HEK293 (cell line): ENCODE results near the gene SERPINA3.

Source experiments
- CTCF ChIP-seq: fragments of 450-650 bp; formaldehyde crosslinking; IDR thresholded peaks from 2 replicates; pipeline ENCODE4 v1.5.1; 2016; ENCODE audit warnings: missing biosample characterization, missing genetic modification characterization
- FEZF1 ChIP-seq: fragments of 450-650 bp; formaldehyde crosslinking; IDR thresholded peaks from 2 replicates; pipeline ENCODE4 v1.5.1; 2016; ENCODE audit warnings: missing biosample characterization, missing genetic modification characterization
- REST ChIP-seq: fragments of 450-650 bp; formaldehyde crosslinking; IDR thresholded peaks from 2 replicates; pipeline ENCODE4 v1.5.1; 2016; ENCODE audit warnings: missing biosample characterization, missing genetic modification characterization
- ZFP37 ChIP-seq: fragments of 450-650 bp; formaldehyde crosslinking; IDR thresholded peaks from 2 replicates; pipeline ENCODE4 v1.5.1; 2016; ENCODE audit warnings: missing biosample characterization, missing genetic modification characterization
- ZNF146 ChIP-seq: fragments of 450-650 bp; formaldehyde crosslinking; IDR thresholded peaks from 2 replicates; pipeline ENCODE4 v1.5.1; 2016; ENCODE audit warnings: missing biosample characterization, missing genetic modification characterization
- ZNF280D ChIP-seq: fragments of 450-650 bp; formaldehyde crosslinking; IDR thresholded peaks from 2 replicates; pipeline ENCODE4 v1.5.1; 2016; ENCODE audit warnings: missing biosample characterization, missing genetic modification characterization
- ZNF350 ChIP-seq: fragments of 450-650 bp; formaldehyde crosslinking; IDR thresholded peaks from 2 replicates; pipeline ENCODE4 v1.5.0; 2017; ENCODE audit warnings: missing biosample characterization, mild to moderate bottlenecking, missing genetic modification characterization
- ZNF423 ChIP-seq: fragments of 450-650 bp; formaldehyde crosslinking; IDR thresholded peaks from 2 replicates; pipeline ENCODE4 v1.5.1; 2016; ENCODE audit warnings: missing biosample characterization, missing genetic modification characterization
- ZNF626 ChIP-seq: fragments of 450-650 bp; sonication (Bioruptor Pico); formaldehyde crosslinking; IDR thresholded peaks from 2 replicates; pipeline ENCODE4 v1.5.1; 2018; ENCODE audit warnings: missing biosample characterization, missing genetic modification characterization, inconsistent platforms
- TF ChIP-seq, protein P1 (sequence below): fragments of 450-650 bp; formaldehyde crosslinking; conservative IDR thresholded peaks from 2 replicates; pipeline ENCODE4 v1.5.1; 2016; ENCODE audit warnings: low read depth, missing biosample characterization, missing genetic modification characterization

DNA sequence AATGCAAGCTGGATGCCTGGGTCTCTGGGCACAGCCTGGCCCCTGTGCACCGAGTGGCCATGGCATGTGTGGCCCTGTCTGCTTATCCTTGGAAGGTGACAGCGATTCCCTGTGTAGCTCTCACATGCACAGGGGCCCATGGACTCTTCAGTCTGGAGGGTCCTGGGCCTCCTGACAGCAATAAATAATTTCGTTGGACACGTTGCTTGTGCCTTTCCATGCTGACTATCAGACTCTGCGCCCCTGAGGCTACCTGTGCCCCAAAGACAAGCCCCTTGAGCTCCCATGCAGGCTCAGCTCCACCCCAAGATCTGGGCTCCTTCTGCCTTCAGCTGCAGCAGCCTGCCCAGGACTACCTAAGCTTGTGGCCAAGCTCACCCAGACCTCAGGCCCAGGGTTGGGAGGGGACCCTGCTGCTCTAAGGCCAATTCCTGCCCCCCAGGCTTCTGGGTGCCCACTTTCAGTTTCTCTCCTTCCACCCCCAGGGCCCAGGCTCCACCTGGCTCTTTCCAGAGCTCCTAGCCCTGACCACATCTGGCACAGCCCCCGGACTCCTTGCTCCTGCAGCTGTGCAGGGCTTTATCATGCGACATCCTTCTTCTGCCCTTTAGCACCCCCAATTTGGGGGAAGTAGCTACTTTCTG, 11.8 kb downstream of the SERPINA3 start:
- no peak for TF ChIP-seq ZNF423
- TF ChIP-seq FEZF1 (tag by site-specific recombination) = no peak
- TF ChIP-seq CTCF (tag by site-specific recombination) = no peak
- no peak for TF ChIP-seq REST
- TF ChIP-seq ZNF350 (tag by site-specific recombination) = no peak
- no peak for TF ChIP-seq ZNF280D
- no peak for TF ChIP-seq ZNF146 (tag by site-specific recombination)
- TF ChIP-seq, protein P1, sequence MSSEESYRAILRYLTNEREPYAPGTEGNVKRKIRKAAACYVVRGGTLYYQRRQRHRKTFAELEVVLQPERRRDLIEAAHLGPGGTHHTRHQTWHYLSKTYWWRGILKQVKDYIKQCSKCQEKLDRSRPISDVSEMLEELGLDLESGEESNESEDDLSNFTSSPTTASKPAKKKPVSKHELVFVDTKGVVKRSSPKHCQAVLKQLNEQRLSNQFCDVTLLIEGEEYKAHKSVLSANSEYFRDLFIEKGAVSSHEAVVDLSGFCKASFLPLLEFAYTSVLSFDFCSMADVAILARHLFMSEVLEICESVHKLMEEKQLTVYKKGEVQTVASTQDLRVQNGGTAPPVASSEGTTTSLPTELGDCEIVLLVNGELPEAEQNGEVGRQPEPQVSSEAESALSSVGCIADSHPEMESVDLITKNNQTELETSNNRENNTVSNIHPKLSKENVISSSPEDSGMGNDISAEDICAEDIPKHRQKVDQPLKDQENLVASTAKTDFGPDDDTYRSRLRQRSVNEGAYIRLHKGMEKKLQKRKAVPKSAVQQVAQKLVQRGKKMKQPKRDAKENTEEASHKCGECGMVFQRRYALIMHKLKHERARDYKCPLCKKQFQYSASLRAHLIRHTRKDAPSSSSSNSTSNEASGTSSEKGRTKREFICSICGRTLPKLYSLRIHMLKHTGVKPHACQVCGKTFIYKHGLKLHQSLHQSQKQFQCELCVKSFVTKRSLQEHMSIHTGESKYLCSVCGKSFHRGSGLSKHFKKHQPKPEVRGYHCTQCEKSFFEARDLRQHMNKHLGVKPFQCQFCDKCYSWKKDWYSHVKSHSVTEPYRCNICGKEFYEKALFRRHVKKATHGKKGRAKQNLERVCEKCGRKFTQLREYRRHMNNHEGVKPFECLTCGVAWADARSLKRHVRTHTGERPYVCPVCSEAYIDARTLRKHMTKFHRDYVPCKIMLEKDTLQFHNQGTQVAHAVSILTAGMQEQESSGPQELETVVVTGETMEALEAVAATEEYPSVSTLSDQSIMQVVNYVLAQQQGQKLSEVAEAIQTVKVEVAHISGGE = no peak
- TF ChIP-seq ZNF626 (tag by site-specific recombination) = no peak
- TF ChIP-seq ZFP37 (tag by site-specific recombination) = no peak
